K562 (cell line): ENCODE measurements around the gene PLAAT4. TPM values are rescaled to one million over a fixed set of nuclear protein-coding genes. Genes with fewer than 3 reads are reported as not detected.

Source experiments
- ATAC-seq: fragments of 200-7000 bp; cut with Tn5 transposase; 3 replicates; pipeline ENCODE4 v1.9.1; 2020; ENCODE audit warnings: moderate library complexity
- BruUV-seq: library from RNA; stranded (reverse); fragments of 400-500 nt; replicated peaks from 2 replicates; lab custom pipeline; 2021; lab: Mats Ljungman, UMichigan
- CTCF ChIA-PET: fragments of 300-600 bp; formaldehyde crosslinking; extraction: SDS; loops from one replicate; lab custom pipeline; 2021; ENCODE audit warnings: low intra/inter-chr PET ratio; lab: Yijun Ruan, JAX
- POLR2A ChIA-PET: fragments of 300-600, 350-650 bp; sonication (Branson Sonifier 250); formaldehyde crosslinking; extraction: SDS; loops from one replicate; lab custom pipeline; 2021; ENCODE audit warnings: antibody characterized with exemption, inconsistent platforms; lab: Yijun Ruan, JAX
- DNase-seq, 4 experiments: peaks; one replicate each; pipeline versions ENCODE4 v3.0.0 to v3.0.0-alpha.2; 2011 to 2018; ENCODE audit warnings: low spot score in 3 of 4, mixed read lengths in 3 of 4; ENCODE audit errors: extremely low read depth in 1 of 4
- FAIRE-seq: peaks from 2 replicates; lab custom pipeline; 2011; peaks lifted over from hg19 to GRCh38; lab: Jason Lieb, UNC
- H2AFZ ChIP-seq: 2 replicates; pipeline ENCODE4 v1.6.0; 2011; ENCODE audit warnings: low read depth, low read length, control low read depth, inconsistent platforms
- H3K27ac ChIP-seq: fragments of 200-600 bp; 3 replicates; pipeline ENCODE4 v1.8.0; 2011; ENCODE audit warnings: low read depth, mild to moderate bottlenecking, control low read depth, inconsistent platforms, low read length, moderate library complexity, mixed read lengths; ENCODE audit errors: extremely low read depth
- H3K27me3 ChIP-seq, 2 experiments: fragments of 300-600 bp in 1 of 2; 2 replicates in 1 of 2; 3 replicates in 1 of 2; pipeline versions ENCODE4 v1.6.0 to v1.8.0; 2011; ENCODE audit warnings: inconsistent platforms in 2 of 2, low read length in 2 of 2, mild to moderate bottlenecking in 1 of 2, mixed read lengths in 1 of 2, moderate library complexity in 1 of 2; ENCODE audit not compliant: control insufficient read depth in 2 of 2, insufficient read depth in 2 of 2
- H3K36me3 ChIP-seq: fragments of 300-600 bp; 3 replicates; pipeline ENCODE4 v1.8.0; 2011; ENCODE audit warnings: mild to moderate bottlenecking, low read length, inconsistent platforms; ENCODE audit not compliant: control insufficient read depth, insufficient read depth
- H3K4me1 ChIP-seq, 2 experiments: fragments of 200-600 bp in 1 of 2; replicated peaks in 1 of 2; 2 replicates in 1 of 2; 3 replicates in 1 of 2; pipeline versions ENCODE4 v1.5.1 to v1.8.0; 2011; ENCODE audit warnings: inconsistent platforms in 2 of 2, low read length in 2 of 2, mild to moderate bottlenecking in 1 of 2, mixed read lengths in 1 of 2, moderate library complexity in 1 of 2; ENCODE audit not compliant: control insufficient read depth in 2 of 2, insufficient read depth in 2 of 2
- H3K4me2 ChIP-seq: 2 replicates; pipeline ENCODE4 v1.6.1; 2011; ENCODE audit warnings: low read length, control low read depth, inconsistent platforms, mixed read lengths; ENCODE audit not compliant: insufficient read depth
- H3K4me3 ChIP-seq: fragments of 200-600 bp; sonication (generic), shearing (Covaris generic); 2 replicates; pipeline ENCODE4 v1.5.1; 2016; ENCODE audit warnings: control low read depth, inconsistent platforms
- H3K79me2 ChIP-seq: fragments of 200-600 bp; 3 replicates; pipeline ENCODE4 v1.8.0; 2011; ENCODE audit warnings: low read length, inconsistent platforms; ENCODE audit not compliant: control insufficient read depth, insufficient read depth
- H3K9ac ChIP-seq, 2 experiments: 2 replicates each; pipeline versions ENCODE4 v1.6.0 to v1.6.1; 2011; ENCODE audit warnings: low read depth in 2 of 2, low read length in 2 of 2, control low read depth in 1 of 2, inconsistent platforms in 1 of 2, mild to moderate bottlenecking in 1 of 2, mixed read lengths in 1 of 2; ENCODE audit not compliant: insufficient read depth in 1 of 2
- H3K9me1 ChIP-seq: one replicate; pipeline ENCODE4 v1.6.0; 2011; ENCODE audit warnings: inconsistent platforms, mild to moderate bottlenecking, low read length, moderate library complexity; ENCODE audit not compliant: control insufficient read depth, insufficient read depth
- H3K9me3 ChIP-seq: replicated peaks from 2 replicates; pipeline ENCODE4 v1.5.1; 2011; ENCODE audit warnings: low read depth, low read length, inconsistent platforms; ENCODE audit not compliant: control insufficient read depth, insufficient read depth
- H4K20me1 ChIP-seq: replicated peaks from 2 replicates; pipeline ENCODE4 v1.6.1; 2011; ENCODE audit warnings: low read length, inconsistent platforms, mixed read lengths; ENCODE audit not compliant: control insufficient read depth, insufficient read depth
- HMG20A ChIP-seq: fragments of 450-650 bp; formaldehyde crosslinking; conservative IDR thresholded peaks from 2 replicates; pipeline ENCODE4 v1.4.0; 2020; ENCODE audit warnings: mild to moderate bottlenecking, mixed read lengths
- MAX ChIP-seq: sonication (generic); formaldehyde crosslinking; IDR thresholded peaks from 2 replicates; pipeline ENCODE4 v1.9.0; 2022; ENCODE audit warnings: mild to moderate bottlenecking, missing genetic modification reagents
- MYNN ChIP-seq, 2 experiments: sonication (generic); formaldehyde crosslinking in 1 of 2; IDR thresholded peaks; 2 replicates each; pipeline versions ENCODE4 v1.5.0 to v1.6.1; 2016 to 2020; ENCODE audit warnings: antibody characterized with exemption in 1 of 2, missing genetic modification reagents in 1 of 2
- ZEB2 ChIP-seq: fragments of 450-650 bp; IDR thresholded peaks from 2 replicates; pipeline ENCODE4 v1.6.1; 2016
- ZNF280A ChIP-seq: fragments of 450-650 bp; IDR thresholded peaks from 2 replicates; pipeline ENCODE4 v1.6.1; 2018; ENCODE audit warnings: mild to moderate bottlenecking, low read depth; ENCODE audit not compliant: partially characterized antibody
- WGBS: fragments of 100-300 bp; shearing (Covaris generic); methylation state at CpG from one replicate; pipeline ENCODE4 v1.1.6; 2016; ENCODE audit warnings: low coverage, mixed read lengths; ENCODE audit not compliant: insufficient coverage; ENCODE audit errors: missing lambda C conversion rate; 5-methylcytosine and 5-hydroxymethylcytosine counted together
- in situ Hi-C: fragments of 300-500 bp; cut with MboI; formaldehyde crosslinking; loops from 4 replicates; pipeline ENCODE4 v1.15.0; 2018; ENCODE audit warnings: inconsistent platforms, mixed read lengths
- intact Hi-C: fragments of 100-400 bp; cut with micrococcal nuclease; formaldehyde crosslinking; loops from 2 replicates; pipeline ENCODE4 v1.14.2; 2022
- polyA plus RNA-seq, 8 experiments: library from polyadenylated mRNA; depleted of rRNA in 4 of 8; stranded (reverse) in 5 of 8; unstranded in 3 of 8; fragments of >200 nt; fragmentation: Nextera tagmentation in 2 of 8; fragmentation: Illumina TruSeq in 1 of 8; extraction: Ambion mirVana in 2 of 8; extraction: Trizol in 1 of 8; gene quantifications; 2 replicates each; pipeline versions ENCODE4 v1.2.1 to v1.2.3, GENCODE V29; 2011 to 2014; ENCODE audit warnings: inconsistent platforms in 1 of 8, missing spikeins in 1 of 8
- total RNA-seq, 7 experiments: library from RNA; depleted of rRNA in 6 of 7; stranded (reverse); fragments of >200 nt in 6 of 7; fragmentation: Illumina TruSeq in 2 of 7; extraction: Trizol in 2 of 7; gene quantifications; 2 replicates each; pipeline versions ENCODE4 v1.2.1 to v1.2.3, GENCODE V29; 2011 to 2021; ENCODE audit warnings: low replicate concordance in 1 of 7

Gene PLAAT4
- total and polyA plus RNA-seq, 9 of the 15 experiments (the other 6 are each of a cell fraction or from before 2014, with no cell fraction given), result 0.54 to 3.0 (median 1.3) TPM; not detected in 1

GRCh38 chr11:63589000-63589399, 52.4 kb downstream of the PLAAT4 start:
- H3K9me3 ChIP-seq, result no peaks in the 10 kb centered on the region
- TF ChIP-seq MAX (no peak), HMG20A (CRISPR knock-in tag) (no peak), MYNN (IDR thresholded peaks at IDR 0.05) (no peak), MYNN (CRISPR knock-in tag; IDR thresholded peaks at IDR 0.05) (no peak), ZNF280A (no peak), ZEB2 (no peak)
- H4K20me1 ChIP-seq, result no peaks in the 10 kb centered on the region
- H3K9ac ChIP-seq, result no peak overlapping the region
- DNase-seq (no peak), FAIRE-seq (no peak), ATAC-seq (no peak)
- peaks cover 0 to 4% of the 10 kb centered on the region in 2 experiments; a peak in 1 of 5 replicates for H3K4me1 ChIP-seq
- no peak overlapping the region for H3K4me3 ChIP-seq
- H2AFZ ChIP-seq, result no peak overlapping the region
- no TSS peak for BruUV-seq
- no peaks in the 10 kb centered on the region for H3K9me1 ChIP-seq
- intact Hi-C loops (no loop called here), in situ Hi-C loops (no loop called here)
- H3K27me3 ChIP-seq, result peaks cover 11 to 37% of the 10 kb centered on the region in 2 experiments; a peak in 3 of 5 replicates
- no peak overlapping the region for H3K4me2 ChIP-seq
- no peaks in the 10 kb centered on the region for H3K79me2 ChIP-seq
- no peak overlapping the region for H3K27ac ChIP-seq
- ChIA-PET CTCF (no interaction called here), POLR2A (no interaction called here)
- H3K36me3 ChIP-seq, result no peaks in the 10 kb centered on the region
- 3% methylated on average over 3 of the region's 3 CpGs for WGBS
